Lung (tissue), 12 donors: ENCODE measurements around the gene KDM7A. TPM values are rescaled to one million over a fixed set of nuclear protein-coding genes. Genes with fewer than 3 reads are reported as not detected.

Experiments
- ATAC-seq: fragments of 200-7000 bp; cut with Tn5 transposase; one replicate; pipeline ENCODE4 v1.9.1; 2020; ENCODE audit warnings: moderate number of reproducible peaks; ENCODE audit not compliant: insufficient read depth, low FRiP score
- DNase-seq, 3 donors: peaks; one replicate each; pipeline ENCODE4 v3.0.0-alpha.2; 2013 to 2017
- H3K27ac ChIP-seq, 2 donors: one replicate each; pipeline ENCODE4 v1.5.1; 2013; ENCODE audit warnings: mild to moderate bottlenecking in 2 of 2, moderate library complexity in 2 of 2, control low read depth in 1 of 2, inconsistent platforms in 1 of 2, low read depth in 1 of 2, low read length in 1 of 2
- H3K27me3 ChIP-seq, 3 donors: one replicate each; pipeline ENCODE4 v1.5.1; 2013; ENCODE audit warnings: low read length in 2 of 3; ENCODE audit not compliant: control insufficient read depth in 3 of 3, insufficient read depth in 3 of 3
- H3K36me3 ChIP-seq, 4 donors: one replicate each; pipeline ENCODE4 v1.5.1; 2013; ENCODE audit warnings: low read length in 4 of 4, mild to moderate bottlenecking in 1 of 4, moderate library complexity in 1 of 4; ENCODE audit not compliant: control insufficient read depth in 4 of 4, insufficient read depth in 4 of 4
- H3K4me1 ChIP-seq, 5 donors: one replicate each; pipeline ENCODE4 v1.5.1; 2013; ENCODE audit warnings: low read length in 5 of 5, mild to moderate bottlenecking in 2 of 5, moderate library complexity in 1 of 5; ENCODE audit not compliant: control insufficient read depth in 5 of 5, insufficient read depth in 5 of 5
- H3K4me3 ChIP-seq: one replicate; pipeline ENCODE4 v1.5.1; 2013; ENCODE audit warnings: mild to moderate bottlenecking, control low read depth, moderate library complexity
- H3K9ac ChIP-seq, 2 donors: one replicate each; pipeline ENCODE4 v1.5.1; 2013; ENCODE audit warnings: low read length in 2 of 2, control low read depth in 1 of 2; ENCODE audit not compliant: insufficient read depth in 1 of 2
- H3K9me3 ChIP-seq, 4 donors: one replicate each; pipeline ENCODE4 v1.5.1; 2013; ENCODE audit warnings: low read length in 3 of 4, mild to moderate bottlenecking in 1 of 4, moderate library complexity in 1 of 4; ENCODE audit not compliant: control insufficient read depth in 4 of 4, insufficient read depth in 3 of 4
- WGBS, 2 donors: extraction: QIAGEN DNeasy Blood & Tissue Kit; methylation state at CpG; one replicate each; pipeline ENCODE4 v1.1.7; 2013; 5-methylcytosine and 5-hydroxymethylcytosine counted together
- polyA plus RNA-seq, 2 donors: library from polyadenylated mRNA; stranded (reverse); fragments of 200-250 nt; gene quantifications; one replicate each; pipeline ENCODE4 v1.2.1, GENCODE V29; 2013
- total RNA-seq, 2 donors: library from RNA; depleted of rRNA in 1 of 2; stranded (reverse); fragments of >200 nt in 1 of 2; gene quantifications; one replicate each; pipeline ENCODE4 v1.2.1, GENCODE V29; 2014 to 2021
- TF ChIP-seq, protein P1 (sequence below): IDR thresholded peaks from 2 replicates; pipeline ENCODE4 v1.5.1; 2012; ENCODE audit warnings: mild to moderate bottlenecking; ENCODE audit errors: control extremely low read depth, extremely low read depth
- donor health status: control.
- donor health status: control.
- donor health status: Bipolar disorder and iron deficiency.
- donor health status: healthy.
- donor health status: DM: yes; HTN: yes; CAD: no.

KDM7A gene
- total and polyA plus RNA-seq, 4 donors, result 3.1 to 30.7 (median 11.6) TPM

DNA sequence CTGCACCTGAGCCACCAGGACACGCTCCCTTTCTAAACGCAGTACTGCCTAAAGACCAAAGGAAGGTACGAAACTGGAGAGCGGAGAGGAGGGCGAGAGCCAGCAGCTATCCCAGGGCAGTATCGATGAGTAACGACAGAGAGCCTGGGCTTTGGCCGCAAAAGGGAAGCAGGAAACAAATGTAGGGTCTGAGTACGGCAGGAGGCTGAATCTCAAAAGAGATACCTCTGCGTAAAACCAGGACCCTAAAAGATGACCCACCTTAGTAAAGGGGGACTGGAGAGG lies 134.5 kb downstream of the KDM7A start:
- H3K27ac ChIP-seq, result no peak overlapping the region
- no peak overlapping the region for H3K9ac ChIP-seq
- peaks cover 0 to 4% (median 0%) of the 10 kb centered on the region in 5 donors for H3K4me1 ChIP-seq
- ATAC-seq, result no peak
- peaks cover 3 to 36% (median 5%) of the 10 kb centered on the region in 4 donors for H3K36me3 ChIP-seq
- TF ChIP-seq, protein P1, sequence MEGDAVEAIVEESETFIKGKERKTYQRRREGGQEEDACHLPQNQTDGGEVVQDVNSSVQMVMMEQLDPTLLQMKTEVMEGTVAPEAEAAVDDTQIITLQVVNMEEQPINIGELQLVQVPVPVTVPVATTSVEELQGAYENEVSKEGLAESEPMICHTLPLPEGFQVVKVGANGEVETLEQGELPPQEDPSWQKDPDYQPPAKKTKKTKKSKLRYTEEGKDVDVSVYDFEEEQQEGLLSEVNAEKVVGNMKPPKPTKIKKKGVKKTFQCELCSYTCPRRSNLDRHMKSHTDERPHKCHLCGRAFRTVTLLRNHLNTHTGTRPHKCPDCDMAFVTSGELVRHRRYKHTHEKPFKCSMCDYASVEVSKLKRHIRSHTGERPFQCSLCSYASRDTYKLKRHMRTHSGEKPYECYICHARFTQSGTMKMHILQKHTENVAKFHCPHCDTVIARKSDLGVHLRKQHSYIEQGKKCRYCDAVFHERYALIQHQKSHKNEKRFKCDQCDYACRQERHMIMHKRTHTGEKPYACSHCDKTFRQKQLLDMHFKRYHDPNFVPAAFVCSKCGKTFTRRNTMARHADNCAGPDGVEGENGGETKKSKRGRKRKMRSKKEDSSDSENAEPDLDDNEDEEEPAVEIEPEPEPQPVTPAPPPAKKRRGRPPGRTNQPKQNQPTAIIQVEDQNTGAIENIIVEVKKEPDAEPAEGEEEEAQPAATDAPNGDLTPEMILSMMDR, result no peak
- DNase-seq, result no peak
- 80 to 89% methylated on average over 10 of the region's 10 CpGs for WGBS, 2 donors
- no peaks in the 10 kb centered on the region for H3K27me3 ChIP-seq
- peaks cover 0 to 2% (median 0%) of the 10 kb centered on the region in 4 donors for H3K9me3 ChIP-seq
- no peak overlapping the region for H3K4me3 ChIP-seq

DNA sequence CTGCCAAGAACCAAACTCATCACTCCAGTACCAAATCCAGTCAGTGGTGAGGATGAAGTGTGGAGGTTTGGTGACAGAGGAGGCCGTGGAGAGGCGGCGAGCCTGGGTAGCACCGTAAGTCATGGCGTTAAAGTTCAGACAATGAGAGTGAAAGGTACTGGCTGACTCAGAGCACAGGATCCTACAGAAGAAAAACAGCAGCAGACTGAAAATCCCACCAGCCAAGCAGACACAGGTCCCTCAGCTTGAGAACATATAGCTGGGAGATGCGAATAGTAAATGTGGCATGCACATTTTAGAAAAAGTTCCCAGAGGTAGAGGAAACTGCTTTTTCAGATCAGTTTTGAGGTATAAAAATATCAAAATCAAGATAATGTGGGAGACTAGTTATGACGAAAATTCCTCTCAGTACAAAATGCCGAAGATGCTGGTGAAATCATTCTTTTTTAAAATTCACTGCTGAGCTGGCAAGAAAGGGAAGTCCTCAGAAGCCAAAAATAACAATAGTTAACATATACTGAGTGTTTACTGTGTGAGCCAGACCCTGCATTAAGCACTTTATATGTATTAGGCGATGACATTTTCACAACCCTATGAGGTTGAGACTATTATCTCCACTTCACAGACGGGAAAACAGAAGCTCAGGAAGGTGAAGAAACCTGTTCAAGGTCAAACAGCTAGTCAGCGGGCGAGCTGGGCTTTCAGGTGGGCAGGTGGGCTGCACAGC lies 135.0 kb downstream of the KDM7A start:
- no peak overlapping the region for H3K9ac ChIP-seq
- DNase-seq (no peak), ATAC-seq (no peak)
- H3K9me3 ChIP-seq, result peaks cover 0 to 2% (median 0%) of the 10 kb centered on the region in 4 donors
- peaks cover 3 to 40% (median 5%) of the 10 kb centered on the region in 4 donors for H3K36me3 ChIP-seq
- TF ChIP-seq, protein P1, result no peak
- no peaks in the 10 kb centered on the region for H3K27me3 ChIP-seq
- peaks cover 0 to 4% (median 0%) of the 10 kb centered on the region in 5 donors for H3K4me1 ChIP-seq
- no peak overlapping the region for H3K4me3 ChIP-seq
- H3K27ac ChIP-seq, result no peak overlapping the region
- 86 to 91% methylated on average over 12 of the region's 12 CpGs for WGBS, 2 donors

DNA sequence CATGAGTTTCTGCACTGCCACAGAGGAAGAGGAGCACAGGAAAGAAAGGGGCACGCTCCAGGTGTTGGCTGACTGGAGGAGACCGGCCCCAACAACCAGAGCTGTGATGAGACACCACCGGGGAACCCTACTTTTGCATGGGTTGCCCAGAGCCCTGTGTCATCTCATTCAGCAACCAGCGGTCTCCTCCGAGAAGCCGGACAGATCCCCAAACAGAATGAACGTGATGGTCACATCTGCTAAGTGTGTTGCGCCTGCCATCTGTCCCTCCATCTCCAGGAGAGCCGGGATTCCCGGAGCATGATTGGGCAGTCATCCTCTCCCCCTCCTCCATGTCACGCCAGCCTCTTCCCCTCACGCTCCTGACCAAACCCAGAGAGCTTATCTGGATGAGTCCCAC lies 136.9 kb downstream of the KDM7A start:
- no peak for DNase-seq
- peaks cover 0 to 2% (median 0%) of the 10 kb centered on the region in 4 donors for H3K9me3 ChIP-seq

More for the DNA sequence above, 136.9 kb downstream of the KDM7A start:
- Histone ChIP-seq H3K36me3 (peaks cover 0 to 39% (median 5%) of the 10 kb centered on the region in 4 donors), H3K4me1 (peaks cover 0 to 5% (median 0%) of the 10 kb centered on the region in 5 donors), H3K4me3 (no peak overlapping the region), H3K27ac (peak overlapping the region in 1 of 2 donors; percentile 8), H3K9ac (no peak overlapping the region), H3K27me3 (no peaks in the 10 kb centered on the region)
- ATAC-seq, result no peak
- TF ChIP-seq, protein P1, result no peak
- WGBS, 2 donors, result 97% methylated on average over 12 of the region's 12 CpGs
